GM12892 (cell line): ENCODE measurements around the gene HSD3B1.
"Not testable (repeated sequence)": the region's sequence is repeated elsewhere in the genome, so short reads cannot be mapped to it uniquely, and the experiment has no call there.

ENCODE experiments used
- DNase-seq: peaks from one replicate; pipeline ENCODE4 v3.0.0; 2011; ENCODE audit not compliant: insufficient read length
- FAIRE-seq: peaks from 2 replicates; lab custom pipeline; 2011; peaks lifted over from hg19 to GRCh38; lab: Jason Lieb, UNC
- POLR2A ChIP-seq: IDR thresholded peaks from 2 replicates; pipeline ENCODE4 v1.6.1; 2011; ENCODE audit warnings: low read depth, low read length, control low read depth
- POLR2AphosphoS5 ChIP-seq: IDR thresholded peaks from 2 replicates; pipeline ENCODE4 v1.6.1; 2011; ENCODE audit warnings: low read depth, low read length, control low read depth
- TAF1 ChIP-seq: IDR thresholded peaks from 2 replicates; pipeline ENCODE4 v1.6.1; 2011; ENCODE audit warnings: low read depth, mild to moderate bottlenecking, control low read depth, low read length, borderline replicate concordance

The HSD3B1 gene

DNA sequence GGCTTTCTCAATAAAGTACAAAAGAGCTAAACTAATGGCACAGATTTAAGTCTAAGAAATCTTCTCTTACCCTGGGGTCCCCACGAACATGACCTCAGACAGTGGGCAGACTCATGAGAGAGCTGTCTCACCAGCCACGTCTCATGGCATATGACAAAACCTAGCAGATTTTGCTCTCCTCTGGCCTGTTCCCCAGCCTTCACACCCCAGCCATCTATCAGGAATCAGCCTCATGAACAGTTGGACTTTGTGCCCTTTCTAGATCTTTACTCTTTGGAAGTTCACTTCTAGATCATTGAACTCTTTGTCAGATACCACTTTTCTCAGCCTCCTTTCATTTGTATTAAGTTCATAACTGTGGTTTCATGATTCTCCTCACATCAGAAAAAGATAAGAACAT is 14.2 kb upstream of the HSD3B1 start:
- TF ChIP-seq POLR2A, result no peak
- TF ChIP-seq POLR2AphosphoS5, result no peak
- no peak for TF ChIP-seq TAF1
- no peak for FAIRE-seq

DNA sequence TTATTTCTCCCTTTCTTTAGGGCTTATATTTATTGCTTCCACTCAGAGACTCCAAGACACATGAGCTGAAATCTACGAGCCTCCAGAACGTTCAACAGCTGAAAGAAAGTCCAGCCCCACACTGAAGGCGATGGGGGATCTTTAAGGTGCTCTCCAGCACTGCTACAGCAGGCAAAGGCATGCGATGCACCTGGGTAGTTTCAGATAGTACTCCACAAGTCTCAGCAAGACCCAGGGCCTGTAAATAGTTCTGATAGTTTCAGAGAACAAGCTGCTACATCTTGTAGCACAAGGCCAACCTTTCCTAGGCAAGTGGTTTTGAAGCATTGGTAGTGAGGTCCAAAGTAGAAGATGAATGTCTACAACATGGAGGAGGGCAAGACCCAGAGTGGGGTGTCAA is 2.2 kb upstream of the HSD3B1 start:
- DNase-seq (no peak), FAIRE-seq (no peak)
- TF ChIP-seq POLR2AphosphoS5 (no peak), POLR2A (no peak), TAF1 (no peak)

More for the DNA sequence above, 14.2 kb upstream of the HSD3B1 start:
- no peak for DNase-seq

GRCh38 chr1:119510046-119510445 is 3.0 kb downstream of the HSD3B1 start:
- FAIRE-seq, result no peak
- no peak for TF ChIP-seq TAF1
- TF ChIP-seq POLR2AphosphoS5, result no peak
- TF ChIP-seq POLR2A, result no peak
- no peak for DNase-seq

DNA sequence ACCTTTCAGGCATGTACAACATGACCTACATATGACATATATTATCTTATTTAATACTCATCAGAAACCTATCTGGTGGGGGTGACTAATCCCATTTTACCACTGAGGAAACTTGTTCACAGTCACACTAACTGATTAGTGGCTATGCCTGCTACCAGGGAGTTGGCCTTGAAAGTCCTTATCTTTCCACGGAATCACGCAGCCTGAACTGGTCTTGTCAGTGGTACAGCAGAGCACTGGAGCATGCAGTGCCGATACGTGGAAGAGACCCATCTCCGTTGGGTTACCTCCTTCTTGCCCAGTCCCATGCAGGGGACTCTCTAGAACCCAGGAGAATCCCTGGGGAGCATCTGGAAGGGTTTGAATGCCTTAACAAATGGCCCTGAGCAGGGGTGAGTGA is 8.2 kb downstream of the HSD3B1 start:
- DNase-seq (no peak), FAIRE-seq (no peak)
- TF ChIP-seq TAF1 (no peak), POLR2AphosphoS5 (no peak), POLR2A (no peak)

- FAIRE-seq (no peak), DNase-seq (no peak)
- no peak for TF ChIP-seq POLR2AphosphoS5
- TF ChIP-seq POLR2A, result no peak
- TF ChIP-seq TAF1, result no peak
These were observed 9.2 kb downstream of the HSD3B1 start for GRCh38 chr1:119516247-119516646.

DNA sequence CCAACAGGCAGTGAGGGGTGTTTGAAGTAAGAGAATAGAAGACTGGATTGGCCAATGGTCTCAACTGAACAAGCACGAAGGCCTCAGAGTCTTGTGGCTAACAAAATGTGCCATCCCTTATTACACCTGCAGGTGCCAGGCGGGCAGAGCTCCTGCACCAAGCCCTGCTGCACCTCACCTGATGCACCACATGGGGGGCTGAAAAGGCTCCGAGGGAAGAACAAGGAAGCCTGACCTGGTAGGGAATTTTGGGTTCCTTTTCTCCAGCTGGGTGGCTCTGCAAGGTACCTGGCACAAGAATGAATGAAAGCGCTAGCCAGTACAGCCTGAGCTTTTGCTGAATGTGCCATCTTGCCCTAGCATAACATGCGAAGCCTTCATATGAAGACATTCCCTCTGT is 9.7 kb downstream of the HSD3B1 start:
- TF ChIP-seq POLR2A (no peak), POLR2AphosphoS5 (no peak), TAF1 (no peak)
- FAIRE-seq (no peak), DNase-seq (no peak)

DNA sequence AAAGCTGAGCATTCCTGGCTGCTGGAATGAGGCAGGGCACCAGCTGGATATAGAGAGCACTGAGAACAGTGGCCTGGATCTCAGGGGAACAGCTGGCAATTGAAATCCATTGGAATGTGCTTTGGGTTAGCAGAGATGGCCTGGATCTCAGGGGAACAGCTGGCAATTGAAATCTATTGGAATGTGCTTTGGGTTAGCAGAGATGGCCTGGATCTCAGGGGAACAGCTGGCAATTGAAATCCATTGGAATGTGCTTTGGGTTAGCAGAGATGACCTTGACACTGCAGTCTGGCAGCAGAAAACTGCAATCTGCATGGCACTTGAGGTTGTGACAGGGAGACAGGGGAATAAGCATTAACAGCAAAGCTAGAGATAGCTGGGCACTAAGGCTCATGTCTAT is 10.7 kb downstream of the HSD3B1 start:
- DNase-seq, FAIRE-seq: not testable (repeated sequence)

GRCh38 chr1:119531606-119532323 is 24.8 kb downstream of the HSD3B1 start:
- TF ChIP-seq POLR2AphosphoS5 (no peak), POLR2A (no peak), TAF1 (no peak)
- FAIRE-seq (no peak), DNase-seq (no peak)

- FAIRE-seq, result no peak
- no peak for DNase-seq
- TF ChIP-seq POLR2AphosphoS5, result no peak
- TF ChIP-seq POLR2A, result no peak
- TF ChIP-seq TAF1, result no peak
These were observed 25.4 kb downstream of the HSD3B1 start for GRCh38 chr1:119532324-119532910.

DNA sequence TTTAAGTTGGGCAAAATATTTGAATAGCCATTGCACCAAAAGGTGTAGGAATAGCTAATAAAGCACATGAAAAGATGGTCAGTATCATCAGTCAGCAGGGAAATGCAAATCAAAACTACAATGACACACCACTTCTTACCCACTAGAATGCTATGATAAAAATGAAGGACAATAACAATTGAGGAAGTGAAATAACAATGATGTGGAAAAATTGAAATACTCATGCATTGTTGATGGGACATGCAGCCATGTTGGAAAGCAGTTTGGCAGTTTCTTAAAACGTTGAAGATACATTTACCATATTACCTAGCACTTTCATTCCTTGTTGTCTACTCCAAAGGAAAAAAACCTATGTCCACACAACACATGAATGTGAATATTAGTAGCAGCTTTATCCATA is 28.4 kb downstream of the HSD3B1 start:
- DNase-seq, result no peak
- no peak for FAIRE-seq
- no peak for TF ChIP-seq TAF1
- no peak for TF ChIP-seq POLR2AphosphoS5
- no peak for TF ChIP-seq POLR2A

- TF ChIP-seq POLR2A, result no peak
- no peak for TF ChIP-seq POLR2AphosphoS5
- no peak for TF ChIP-seq TAF1
- DNase-seq (no peak), FAIRE-seq (no peak)
These were observed 31.0 kb downstream of the HSD3B1 start for GRCh38 chr1:119537966-119538365.

DNA sequence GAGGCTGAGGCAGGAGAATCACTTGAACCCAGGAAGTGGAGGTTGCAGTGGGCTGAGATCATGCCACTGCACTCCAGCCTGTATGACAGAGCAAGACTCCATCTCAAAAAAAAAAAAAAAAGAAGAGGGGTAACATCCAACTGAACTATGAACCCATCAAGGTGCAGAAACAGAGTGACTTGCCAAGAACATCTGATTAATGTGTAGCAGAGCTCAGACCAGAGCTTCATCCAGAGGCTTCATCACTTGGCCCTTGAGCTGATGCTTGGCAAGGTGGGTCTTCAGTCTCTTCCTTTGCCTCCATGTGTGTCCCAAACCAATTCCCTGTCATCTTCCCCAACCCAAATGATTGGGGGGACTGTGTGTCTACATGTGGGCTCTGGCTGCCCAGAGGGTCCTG is 32.6 kb downstream of the HSD3B1 start:
- TF ChIP-seq POLR2AphosphoS5 (no peak), POLR2A (no peak), TAF1 (no peak)
- FAIRE-seq (no peak), DNase-seq (no peak)
